Left renal pelvis (tissue), 4 donors: ENCODE data around the gene NTSR1. TPM values are rescaled to one million over a fixed set of nuclear protein-coding genes. Genes with fewer than 3 reads are reported as not detected.

Experiments
- DNase-seq, 4 donors: peaks; one replicate each; pipeline ENCODE4 v3.0.0-alpha.2; 2013; ENCODE audit warnings: low read depth in 4 of 4, low spot score in 3 of 4
- polyA plus RNA-seq, 4 donors: library from polyadenylated mRNA; unstranded; fragments of 120-200 nt; gene quantifications; one replicate each; pipeline ENCODE4 v1.2.1, GENCODE V29; 2013; ENCODE audit not compliant: insufficient read length in 4 of 4

NTSR1 gene
- 1 to 10 TPM in 3 of 4 donors, under 1 TPM in 1; 0.10 to 1.4 (median 1.2) TPM for polyA plus RNA-seq

GRCh38 chr20:62708591-62709536, at the start of gene NTSR1:
Gene NTSR1, plus strand, starts transcription at chr20:62708836. Its CDS starts 372 bp downstream, at chr20:62709208.
- no peak for DNase-seq

- no peak for DNase-seq
Measured at GRCh38 chr20:62659488-62660239, 49.0 kb upstream of the NTSR1 start.

- DNase-seq, result no peak
Measured at GRCh38 chr20:62660240-62660615, 48.4 kb upstream of the NTSR1 start.

DNA sequence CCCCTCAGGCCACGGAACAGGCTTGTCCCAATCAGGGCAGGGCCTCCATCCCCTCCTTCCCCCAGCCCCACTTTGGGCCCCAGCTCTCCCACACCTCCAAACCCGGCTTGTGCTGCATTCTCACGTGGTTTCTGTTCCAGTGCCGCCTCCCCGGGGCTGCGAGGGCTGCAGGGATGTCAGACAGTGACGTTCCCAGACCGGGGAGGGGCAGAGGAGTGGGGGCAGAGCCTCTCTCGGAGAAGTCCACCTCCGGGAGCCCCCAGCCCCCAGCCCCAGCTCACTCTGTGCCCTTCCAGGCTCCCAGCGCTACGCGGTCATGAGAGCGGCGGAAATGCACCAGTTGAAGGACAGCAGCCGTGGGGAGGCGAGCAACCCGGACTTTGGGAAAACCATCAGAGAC, 47.9 kb upstream of the NTSR1 start:
- DNase-seq, result no peak

DNA sequence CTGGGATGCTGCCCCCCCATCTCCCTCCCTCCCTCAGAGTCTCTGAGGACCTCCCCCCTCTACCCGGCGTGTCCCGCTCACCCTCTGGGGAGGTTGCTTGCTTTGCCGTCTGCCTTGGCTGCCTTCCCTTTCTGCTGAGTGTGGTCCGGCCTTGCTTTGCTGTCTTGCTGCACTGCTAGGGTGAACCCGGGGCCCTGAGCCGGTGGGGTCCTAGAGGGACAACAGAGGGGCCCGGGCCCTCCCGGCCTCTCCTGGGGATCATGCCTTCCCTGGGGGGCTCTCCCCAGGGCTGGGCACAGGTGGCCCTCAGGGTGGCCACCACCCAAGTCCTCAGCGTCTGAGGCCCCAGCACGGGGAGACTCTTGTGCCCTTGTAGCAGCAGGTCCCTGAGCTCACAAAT, 47.0 kb upstream of the NTSR1 start:
- no peak for DNase-seq

DNA sequence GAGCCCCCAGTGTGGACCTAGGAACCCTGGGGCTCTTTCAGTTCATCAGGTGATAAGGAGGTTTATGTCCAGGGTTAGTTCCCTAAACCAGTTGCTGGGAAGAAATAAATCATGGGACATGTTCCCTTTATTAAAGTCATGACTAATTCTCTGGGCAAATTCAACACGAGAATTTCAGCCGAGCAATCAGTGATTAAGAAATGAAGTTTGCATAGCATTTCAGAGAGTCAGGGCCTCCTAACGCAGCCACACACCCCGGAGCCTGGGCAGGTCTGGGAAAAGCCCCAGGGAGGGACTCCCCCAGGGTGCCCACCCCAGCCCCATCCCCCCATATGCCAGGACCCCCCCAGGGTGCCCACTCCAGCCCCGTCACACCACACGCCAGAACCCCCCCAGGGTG, 46.2 kb upstream of the NTSR1 start:
- no peak for DNase-seq

- DNase-seq, result no peak
Measured at GRCh38 chr20:62663145-62664018, 45.3 kb upstream of the NTSR1 start.

GRCh38 chr20:62664019-62664971, 44.3 kb upstream of the NTSR1 start:
- no peak for DNase-seq

- no peak for DNase-seq
Measured at GRCh38 chr20:62665153-62665754, 43.4 kb upstream of the NTSR1 start.

GRCh38 chr20:62665826-62666735, 42.6 kb upstream of the NTSR1 start:
- DNase-seq, result no peak

DNA sequence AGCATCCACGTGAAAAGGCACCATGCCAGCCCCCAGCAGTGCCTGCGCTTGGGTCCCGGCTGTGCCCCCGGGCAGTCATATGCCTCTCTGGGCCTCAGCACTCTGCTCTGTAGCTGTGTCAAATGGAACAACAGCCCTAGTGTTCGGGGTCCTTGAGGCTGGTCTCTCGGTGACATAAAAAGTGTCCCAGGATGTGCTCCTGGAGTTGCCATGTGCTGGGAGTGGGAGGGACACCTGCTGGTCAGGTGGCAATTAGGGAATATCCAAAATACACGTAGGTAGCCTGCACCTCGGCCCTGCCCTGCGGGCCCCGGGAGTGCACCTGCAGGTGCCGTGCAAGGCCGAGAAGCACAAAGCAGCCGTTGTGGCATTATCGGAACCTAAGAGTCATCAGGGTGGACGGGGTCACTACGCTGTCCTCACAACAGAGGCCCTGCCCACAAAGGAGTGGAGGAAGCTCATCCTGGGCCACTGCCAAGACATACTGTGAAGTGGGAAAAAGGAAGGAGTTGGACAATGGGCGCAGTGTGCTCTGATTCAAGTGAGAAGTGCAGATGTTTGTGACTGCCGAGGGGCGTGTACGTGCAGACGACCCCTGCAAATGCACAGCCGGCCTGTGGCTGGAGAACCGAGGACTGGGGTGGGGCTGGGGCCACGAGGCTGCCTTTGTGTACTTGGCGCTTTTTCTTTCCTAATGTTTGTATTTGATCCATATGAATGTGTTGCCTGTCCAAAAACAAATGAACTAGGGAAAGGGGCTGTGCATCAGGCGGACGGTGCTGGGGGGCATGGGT, 41.7 kb upstream of the NTSR1 start:
- no peak for DNase-seq

DNA sequence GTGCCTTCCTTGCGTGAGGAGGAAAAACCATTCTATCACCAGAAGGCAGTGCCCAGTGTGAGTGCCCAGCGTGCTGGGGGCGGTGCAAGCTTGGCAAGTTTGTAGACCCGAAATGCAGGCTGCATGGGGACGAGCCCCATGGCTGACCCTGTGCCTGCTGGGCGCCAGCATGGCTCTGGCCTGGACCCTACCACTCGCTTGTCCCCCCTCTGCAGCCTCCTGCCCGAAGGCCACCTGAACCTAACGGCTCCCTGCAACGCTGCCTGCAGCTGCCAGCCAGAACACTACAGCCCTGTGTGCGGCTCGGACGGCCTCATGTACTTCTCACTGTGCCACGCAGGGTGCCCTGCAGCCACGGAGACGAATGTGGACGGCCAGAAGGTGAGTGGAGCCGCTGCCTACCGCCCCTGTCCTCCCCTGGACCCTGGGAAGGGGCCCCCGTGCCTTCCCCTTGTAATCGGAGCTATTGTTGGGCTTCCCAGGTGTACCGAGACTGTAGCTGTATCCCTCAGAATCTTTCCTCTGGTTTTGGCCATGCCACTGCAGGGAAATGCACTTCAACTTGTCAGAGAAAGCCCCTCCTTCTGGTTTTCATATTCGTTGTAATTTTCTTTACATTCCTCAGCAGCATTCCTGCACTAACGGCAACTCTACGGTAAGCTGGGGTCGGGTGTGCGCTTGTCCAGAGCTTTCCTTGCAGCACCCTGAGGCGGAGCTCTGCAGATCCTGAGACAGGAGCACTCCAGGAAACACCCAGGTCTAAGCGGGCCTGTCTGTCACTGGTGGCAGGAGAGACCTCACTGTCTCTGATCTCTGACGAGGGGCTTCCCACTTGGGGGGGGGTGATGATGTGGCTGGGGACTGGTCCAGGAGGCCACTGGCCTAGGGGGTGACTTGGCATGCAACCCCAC, 40.9 kb upstream of the NTSR1 start:
- DNase-seq, result no peak

- peak; percentile 54 to 72 (median 62) for DNase-seq
Measured at GRCh38 chr20:62668441-62669027, 40.1 kb upstream of the NTSR1 start.

GRCh38 chr20:62669249-62669648, 39.4 kb upstream of the NTSR1 start:
- DNase-seq, result no peak

DNA sequence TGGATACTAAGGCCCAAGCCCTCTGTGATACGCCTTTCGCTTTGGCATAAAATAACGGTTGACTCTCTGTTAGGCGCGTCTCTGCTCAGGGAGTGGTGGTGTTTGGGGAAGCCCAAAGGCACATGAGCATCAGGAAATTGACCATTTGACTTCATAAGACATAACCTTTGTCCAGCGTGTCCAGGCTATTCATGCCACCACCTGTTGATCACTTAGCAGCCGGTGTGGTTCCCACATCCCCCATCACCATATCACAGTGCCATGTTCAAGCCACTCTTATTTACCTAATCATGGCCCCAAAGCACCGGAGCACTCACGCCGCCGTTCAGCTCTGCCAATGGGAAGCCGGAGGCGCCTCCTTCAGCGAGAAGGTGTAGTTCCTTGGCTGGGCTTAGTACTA, 38.5 kb upstream of the NTSR1 start:
- DNase-seq, result no peak

- DNase-seq, result no peak
Measured at GRCh38 chr20:62670998-62671397, 37.6 kb upstream of the NTSR1 start.
